Astrocyte of the spinal cord (primary cell): ENCODE results near the gene DOCK2.

ENCODE experiments used
- DNase-seq: peaks from one replicate; pipeline ENCODE4 v3.0.0; 2011; ENCODE audit warnings: low read depth, low spot score
- H3K4me3 ChIP-seq: 2 replicates; pipeline ENCODE4 v1.5.1; 2011; ENCODE audit warnings: low read depth, mild to moderate bottlenecking, low read length, moderate library complexity
- CTCF ChIP-seq: IDR thresholded peaks from 2 replicates; pipeline ENCODE4 v1.5.1; 2012; ENCODE audit warnings: low read depth, mild to moderate bottlenecking, low read length, inconsistent platforms
- in situ Hi-C: cut with HindIII; loops from 2 replicates; pipeline ENCODE4 v1.10.0; 2017; ENCODE audit warnings: low sequenced_read_pairs

The DOCK2 gene

GRCh38 chr5:169978714-169979113 is 341.6 kb downstream of the DOCK2 start:
- no peak for TF ChIP-seq CTCF
- H3K4me3 ChIP-seq: peak overlapping the region; percentile 78
- in situ Hi-C loops: no loop called here
- DNase-seq: peak; percentile 22

- in situ Hi-C loops: no loop called here
- DNase-seq: no peak
- TF ChIP-seq CTCF: no peak
- peak overlapping the region; percentile 78 for H3K4me3 ChIP-seq
Observed at GRCh38 chr5:169979871-169980270, 342.8 kb downstream of the DOCK2 start.

GRCh38 chr5:169980418-169981053 is 343.5 kb downstream of the DOCK2 start, which contains the start of gene INSYN2B:
TSS of gene INSYN2B (minus strand) at chr5:169980495. CDS start at chr5:169883898, 96,597 bp downstream.
- TF ChIP-seq CTCF: peak; percentile 72
- peak within 1 kb of the TSS; percentile 78 for H3K4me3 ChIP-seq
- DNase-seq: peak; percentile 96
- in situ Hi-C loops: no loop called here

GRCh38 chr5:169988206-169988605 is 351.1 kb downstream of the DOCK2 start:
- no peak for DNase-seq
- H3K4me3 ChIP-seq: no peak overlapping the region
- in situ Hi-C loops: no loop called here
- TF ChIP-seq CTCF: no peak

GRCh38 chr5:169988947-169989346 is 351.9 kb downstream of the DOCK2 start:
- no peak for TF ChIP-seq CTCF
- in situ Hi-C loops: no loop called here
- no peak overlapping the region for H3K4me3 ChIP-seq
- no peak for DNase-seq

- in situ Hi-C loops: no loop called here
- DNase-seq: no peak
- H3K4me3 ChIP-seq: no peak overlapping the region
- TF ChIP-seq CTCF: no peak
Observed at GRCh38 chr5:169989365-169989764, 352.3 kb downstream of the DOCK2 start.
